GM19397 (cell line): ENCODE results near the gene PLCXD3.

Source experiments
- ATAC-seq: cut with Tn5 transposase; IDR thresholded peaks from one replicate; pipeline ENCODE4 v1.9.1; 2021; ENCODE audit warnings: mild to moderate bottlenecking, moderate library complexity; ENCODE audit not compliant: unreplicated experiment

The PLCXD3 gene

DNA sequence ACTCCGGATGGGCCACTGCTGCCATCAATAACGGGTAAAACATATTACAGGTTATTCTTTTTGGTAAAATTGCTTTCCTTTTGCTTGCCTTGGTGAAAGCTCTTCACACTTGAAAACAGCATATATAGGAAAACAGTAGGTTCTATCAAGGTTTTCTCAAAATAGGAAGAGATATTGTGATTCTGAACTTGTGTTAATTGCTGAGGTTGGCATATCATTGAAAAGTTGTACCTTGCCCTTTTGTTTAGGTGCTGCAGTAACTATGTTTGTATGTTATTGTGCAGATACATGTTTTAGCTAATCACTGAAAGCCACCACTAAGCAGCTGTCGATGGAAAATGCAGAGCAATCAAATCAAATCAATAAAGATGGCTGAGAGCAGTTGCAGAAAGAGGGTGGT lies 219.1 kb downstream of the PLCXD3 start:
- no peak for ATAC-seq

DNA sequence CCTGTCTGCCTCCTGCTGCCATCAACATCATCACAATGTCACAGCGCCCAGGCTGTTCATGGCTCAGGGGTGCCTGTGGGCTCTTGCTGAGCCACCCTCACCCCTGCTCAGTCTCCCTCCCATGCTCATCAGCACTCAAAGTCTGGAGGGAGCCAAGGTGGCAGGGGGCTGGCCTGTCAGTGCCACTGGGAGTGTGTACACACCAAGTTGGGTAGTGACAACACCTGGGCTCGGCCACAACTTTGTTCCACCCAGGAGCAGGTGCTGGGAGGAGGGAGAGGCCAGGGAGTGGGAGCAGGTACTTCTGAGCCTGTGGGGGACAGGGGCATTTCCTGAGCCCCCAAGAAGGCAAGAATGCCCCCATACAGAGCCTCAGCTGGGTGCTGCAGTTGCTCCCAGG lies 219.6 kb downstream of the PLCXD3 start:
- no peak for ATAC-seq

DNA sequence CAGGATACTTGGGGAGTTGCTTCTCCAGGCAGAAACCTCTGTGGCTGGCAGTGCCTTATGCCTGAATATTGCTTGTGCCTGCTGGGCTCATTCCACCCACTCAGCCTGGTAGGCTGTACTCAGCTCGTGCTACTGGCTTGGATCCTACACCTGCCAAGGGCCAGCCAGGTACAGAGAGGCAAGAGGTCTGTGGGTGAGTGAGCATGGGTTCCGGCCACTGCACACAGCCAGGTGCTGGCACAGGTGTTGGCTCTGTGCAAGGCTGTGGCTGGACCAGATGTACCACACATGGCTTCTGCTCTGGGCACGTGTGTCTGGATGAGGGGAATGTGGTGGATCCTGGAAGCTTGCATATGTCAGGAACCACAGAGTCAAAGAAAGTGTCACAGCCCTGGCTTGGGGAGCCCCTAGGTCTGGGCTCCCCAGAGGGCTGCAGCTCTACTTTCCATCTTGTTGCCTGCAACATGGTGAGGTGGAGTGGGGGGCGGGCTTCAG lies 220.4 kb downstream of the PLCXD3 start:
- no peak for ATAC-seq

DNA sequence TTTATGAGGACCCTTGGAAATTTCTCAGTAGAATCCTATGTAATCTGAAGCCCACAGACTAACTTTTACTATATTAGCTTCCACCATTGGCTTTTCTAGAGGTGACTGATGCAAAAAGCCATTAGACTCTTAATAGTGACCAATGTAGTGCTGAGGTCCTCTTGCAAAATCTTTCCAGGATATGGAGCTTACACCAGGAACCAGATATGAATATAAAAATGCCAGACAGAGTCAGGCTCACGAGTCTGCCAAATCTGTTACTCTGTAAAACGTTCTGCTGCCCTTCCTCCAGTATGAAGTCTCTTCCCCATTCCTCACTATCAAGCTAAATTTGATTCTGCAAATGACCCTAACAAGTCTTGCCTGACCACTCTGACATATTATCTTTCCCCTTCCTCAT lies 223.7 kb downstream of the PLCXD3 start:
- no peak for ATAC-seq

DNA sequence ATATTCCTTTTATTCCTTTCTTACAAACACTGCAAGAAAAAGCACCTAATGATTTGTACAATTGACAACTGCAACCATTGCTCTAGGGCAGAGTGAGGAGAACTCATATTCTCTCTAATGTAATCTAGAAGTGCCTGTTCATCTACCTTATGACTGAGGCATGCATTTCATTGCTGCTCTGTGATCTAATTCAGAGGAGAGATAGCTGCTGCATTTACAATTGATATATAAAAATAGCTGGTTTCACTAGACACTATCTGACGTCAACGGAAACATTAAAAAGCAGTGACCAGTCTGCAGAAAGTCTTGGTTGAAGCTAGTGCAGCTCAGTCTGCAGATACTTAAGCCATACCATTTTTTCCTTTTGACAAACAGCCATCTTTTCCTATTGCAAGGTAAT lies 224.2 kb downstream of the PLCXD3 start:
- ATAC-seq = no peak

DNA sequence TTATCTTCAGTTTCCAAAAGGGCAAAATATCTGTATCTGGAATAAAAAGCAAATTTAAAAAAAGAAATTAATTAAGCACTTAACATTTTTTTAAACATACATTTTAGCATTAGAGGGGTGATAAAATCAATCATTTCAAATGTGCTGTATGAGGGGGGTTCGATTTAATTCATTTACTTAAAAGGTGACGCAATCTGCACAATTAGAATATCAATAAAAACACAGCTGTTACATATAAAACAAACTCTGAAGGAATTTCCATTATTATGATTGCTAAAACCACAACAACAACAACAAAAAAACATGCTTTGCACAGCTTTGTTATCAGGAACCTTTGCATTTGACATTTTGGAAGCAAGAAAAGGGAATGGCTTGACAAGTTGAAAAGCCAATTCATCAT lies 225.5 kb downstream of the PLCXD3 start:
- no peak for ATAC-seq

DNA sequence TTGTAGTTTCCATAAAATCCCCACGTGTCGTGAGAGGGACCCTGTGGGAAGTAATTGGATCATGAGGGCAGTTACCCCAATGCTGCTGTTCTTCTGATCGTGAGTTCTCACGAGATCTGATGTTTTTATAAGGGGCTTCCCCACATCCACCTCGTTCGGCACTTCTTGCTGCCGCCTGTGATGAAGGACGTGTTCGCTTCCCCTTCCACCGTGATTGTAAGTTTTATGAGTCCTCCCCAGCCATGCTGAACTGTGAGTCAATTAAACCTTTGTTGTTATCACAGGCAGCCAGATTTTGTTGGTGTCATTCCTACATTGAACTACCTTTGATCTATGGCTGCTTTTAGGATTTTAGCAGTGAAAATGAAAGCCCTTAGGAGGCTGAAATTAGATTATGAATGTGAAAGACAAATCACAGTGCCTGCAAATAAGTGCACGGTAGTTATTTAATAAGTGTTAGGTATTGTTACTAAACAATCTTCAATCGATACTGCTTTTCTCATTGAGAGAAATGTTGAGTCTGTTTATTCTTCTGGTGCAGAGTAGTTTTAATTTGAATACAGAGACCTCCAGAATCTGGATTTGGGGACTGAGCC lies 229.1 kb downstream of the PLCXD3 start:
- ATAC-seq = no peak

DNA sequence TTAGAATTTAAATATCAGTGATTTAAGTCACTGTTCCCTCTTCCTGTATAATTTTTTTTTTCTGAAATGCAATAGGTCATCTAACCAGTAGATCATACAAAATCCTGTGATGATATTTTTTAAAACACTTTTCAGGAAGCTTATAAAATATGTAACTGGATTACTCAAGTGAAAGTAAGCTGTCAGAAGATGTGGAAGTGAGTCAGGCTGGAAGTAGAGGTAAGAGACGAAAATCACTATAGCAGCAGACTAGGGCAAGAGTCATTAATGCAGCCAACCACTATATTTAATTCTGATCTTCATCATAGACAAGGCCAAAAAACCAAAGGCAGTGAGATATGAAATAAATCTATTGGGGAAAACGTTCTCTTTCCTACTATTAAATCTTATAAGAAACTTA lies 231.4 kb downstream of the PLCXD3 start:
- ATAC-seq = no peak

DNA sequence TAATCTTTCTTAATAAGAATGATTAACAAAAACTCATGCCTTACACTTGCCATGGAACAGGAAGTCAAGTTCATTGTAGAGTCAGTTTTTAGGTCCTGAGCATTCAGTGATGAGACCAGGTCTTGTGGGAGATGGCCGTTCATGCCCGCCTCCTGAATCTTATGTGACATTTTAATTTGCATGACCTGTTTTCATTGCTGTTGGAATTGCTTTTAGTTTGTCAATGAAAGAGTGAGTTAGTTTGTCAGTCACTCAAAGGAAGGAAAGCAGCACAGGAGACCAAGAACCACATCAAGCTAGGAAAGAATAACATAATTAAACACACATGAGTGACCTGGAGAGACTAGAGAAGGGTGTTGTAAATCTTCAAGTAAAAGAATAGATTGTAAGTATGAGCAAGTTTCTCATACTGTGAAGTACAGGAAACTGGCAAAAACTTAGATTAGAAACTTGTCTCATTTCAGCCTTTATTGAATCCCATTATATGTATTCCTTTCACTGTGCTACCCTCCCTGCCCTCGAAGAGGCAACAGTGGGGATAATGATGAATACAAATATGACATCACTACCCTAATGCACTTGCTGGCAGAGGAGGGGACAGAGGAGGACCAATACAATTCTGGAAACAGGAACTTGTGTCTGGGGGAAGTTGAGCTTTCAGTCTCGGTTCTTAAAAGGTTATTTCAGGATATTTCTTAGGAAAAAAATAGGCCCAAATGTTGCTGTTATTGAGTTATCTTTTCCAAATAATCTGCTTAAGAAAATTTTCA lies 232.7 kb downstream of the PLCXD3 start:
- ATAC-seq = no peak

DNA sequence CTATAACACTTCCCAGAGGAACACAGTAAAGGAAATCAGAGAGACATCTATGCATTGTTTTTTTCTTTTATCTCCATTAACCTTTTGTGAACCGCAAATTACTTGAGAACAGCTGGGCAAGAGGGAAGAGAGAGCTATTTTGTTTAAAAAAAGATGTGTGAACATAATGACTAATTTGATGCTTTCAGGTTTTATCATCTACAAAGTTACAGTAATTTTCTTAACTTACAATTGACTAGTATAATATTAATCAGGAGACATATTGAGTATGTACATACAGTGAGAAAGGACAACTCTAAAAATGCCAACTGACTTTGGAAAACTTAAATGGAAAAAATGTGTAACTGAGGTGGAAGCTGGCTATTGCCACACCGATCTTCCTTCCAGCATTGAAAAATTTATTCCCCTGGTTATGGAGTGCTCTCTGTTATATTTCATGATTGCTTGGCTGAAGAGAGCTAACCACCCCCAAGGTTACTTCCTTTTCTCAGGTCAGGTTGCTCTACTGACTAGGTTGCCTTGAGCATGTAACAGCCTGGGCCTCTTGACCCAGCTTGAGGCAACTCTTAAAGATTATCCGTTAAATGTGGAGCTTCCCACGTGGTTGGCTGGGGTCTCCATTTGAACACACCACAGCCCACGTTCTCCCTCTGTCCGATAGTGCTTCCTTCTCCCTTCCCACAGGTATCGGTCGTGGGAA lies 234.4 kb downstream of the PLCXD3 start:
- no peak for ATAC-seq

DNA sequence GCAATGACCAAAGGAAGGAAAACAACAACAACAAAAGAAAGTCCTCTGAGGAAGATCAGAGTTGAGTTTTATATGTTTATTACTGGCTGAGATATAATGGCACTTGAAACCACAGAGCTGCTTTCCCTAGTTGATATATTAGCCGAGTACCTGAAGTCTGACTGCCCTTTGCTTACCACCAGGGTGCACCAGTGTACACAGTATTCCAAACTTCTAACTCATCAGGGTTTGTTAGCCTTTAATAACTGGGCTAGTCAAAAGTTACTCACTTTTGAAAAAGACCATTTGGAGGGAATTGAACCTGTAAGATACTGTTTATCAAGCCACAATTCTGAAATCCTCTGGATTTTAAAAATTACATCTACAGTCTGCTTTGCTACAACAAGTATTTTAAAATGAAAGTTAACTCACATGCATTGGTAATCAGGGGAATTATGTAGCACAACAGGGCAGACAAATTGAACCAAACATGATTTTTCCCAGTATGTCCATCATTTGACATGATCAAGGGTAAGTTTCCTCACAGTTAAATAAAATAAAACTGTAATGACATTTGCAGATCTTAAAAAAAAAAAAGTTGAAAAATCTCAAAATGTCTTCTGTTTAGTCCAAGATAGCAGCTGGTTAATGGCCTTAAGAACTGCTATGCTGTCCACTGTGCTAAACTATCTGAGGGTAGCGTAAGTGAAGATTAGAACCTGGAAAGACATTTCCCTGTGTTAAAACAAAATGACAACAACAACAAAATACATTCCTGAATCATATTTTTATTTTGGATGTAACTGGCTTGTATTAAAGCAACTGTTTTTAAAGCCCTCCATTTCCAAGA lies 239.8 kb downstream of the PLCXD3 start:
- ATAC-seq = peak; percentile 74

DNA sequence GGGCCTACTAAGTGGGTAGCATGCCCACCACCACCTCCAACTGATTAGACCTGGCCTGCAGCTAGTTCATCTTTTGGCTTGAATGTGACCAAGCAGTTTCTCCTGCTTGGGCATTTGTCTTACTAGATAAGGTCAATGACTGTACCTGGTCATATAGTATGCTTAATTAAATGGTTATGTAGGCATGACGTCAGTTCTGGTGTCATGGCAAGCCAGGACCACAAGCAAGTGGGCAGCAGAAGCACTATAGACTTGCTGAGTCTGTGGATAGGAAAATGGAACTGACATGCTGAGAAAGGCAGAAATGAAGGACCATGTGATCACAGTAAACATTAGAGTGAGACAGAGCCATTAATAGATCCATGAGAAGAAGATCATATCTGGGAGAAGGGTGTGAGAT lies 241.5 kb downstream of the PLCXD3 start:
- ATAC-seq = no peak

DNA sequence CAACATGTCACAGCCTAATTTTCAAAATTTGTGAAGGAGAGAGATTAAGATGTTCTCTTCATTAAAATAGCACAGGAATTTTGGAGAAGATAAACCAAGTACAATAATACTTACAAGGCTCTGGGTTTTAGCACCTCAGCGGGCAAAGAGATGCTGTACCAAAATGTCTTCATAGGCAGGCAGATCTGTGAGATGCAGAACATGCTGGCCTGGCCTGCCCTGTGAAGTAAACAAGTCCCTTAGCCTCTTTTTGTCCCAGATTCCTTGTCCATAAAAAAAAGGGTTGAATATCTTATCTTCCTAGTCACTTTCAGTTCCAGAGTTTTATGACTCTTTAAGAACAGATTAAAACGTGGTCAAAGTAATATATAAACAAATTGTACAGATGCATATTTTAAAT lies 244.0 kb downstream of the PLCXD3 start:
- no peak for ATAC-seq

DNA sequence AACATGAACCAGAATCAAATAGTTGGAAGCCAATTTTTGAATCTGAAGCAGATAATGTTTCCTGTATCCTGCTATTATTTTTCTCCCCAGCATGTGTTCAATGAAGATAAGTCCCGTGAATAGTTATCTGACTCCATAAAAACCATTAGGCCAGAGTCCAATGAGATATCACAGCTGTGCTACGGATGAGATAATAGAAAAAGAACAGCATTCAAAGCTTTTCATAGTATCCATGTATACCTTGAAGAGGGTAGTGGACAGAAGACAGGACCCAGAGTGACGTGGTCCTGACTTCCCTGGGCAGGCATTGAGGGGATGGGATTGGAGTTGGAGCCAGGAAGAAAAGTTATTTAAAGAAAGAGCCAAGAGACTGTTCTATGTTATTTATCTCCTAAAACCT lies 246.4 kb downstream of the PLCXD3 start:
- no peak for ATAC-seq

DNA sequence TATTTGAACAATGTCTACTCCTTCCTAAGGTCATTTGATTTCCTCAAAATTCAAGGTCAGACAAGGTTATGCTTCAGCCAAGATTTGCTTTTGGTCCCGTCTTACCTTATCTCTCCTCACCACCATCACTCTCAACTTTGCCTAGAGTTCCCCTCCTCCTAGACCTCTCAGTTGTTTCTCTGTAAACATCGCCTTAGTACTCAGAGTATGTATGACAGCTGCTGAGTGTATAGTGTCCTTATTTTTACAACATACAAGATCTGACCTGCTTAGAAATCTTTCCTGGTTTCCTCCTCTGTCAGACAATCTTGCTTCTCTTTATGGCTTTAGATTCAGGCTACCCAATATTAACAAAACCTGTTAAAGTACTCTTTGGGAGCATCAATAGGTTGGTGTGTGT lies 247.1 kb downstream of the PLCXD3 start:
- no peak for ATAC-seq
